PC-9 (cell line): ENCODE measurements around the gene DNMBP. TPM values are rescaled to one million over a fixed set of nuclear protein-coding genes. Genes with fewer than 3 reads are reported as not detected.

Experiments used
- BruUV-seq: library from RNA; stranded (reverse); fragments of 400-500 nt; replicated peaks from 2 replicates; lab custom pipeline; 2021; lab: Mats Ljungman, UMichigan
- CTCF ChIA-PET: fragments of 300-600 bp; sonication (Branson Sonifier 250); formaldehyde crosslinking; loops from one replicate; lab custom pipeline; 2022; ENCODE audit warnings: antibody characterized with exemption; lab: Charles Lee
- POLR2A ChIA-PET: fragments of 300-600 bp; sonication (Branson Sonifier 250); formaldehyde crosslinking; loops from one replicate; lab custom pipeline; 2022; ENCODE audit warnings: antibody characterized with exemption; ENCODE audit not compliant: unreplicated experiment; lab: Charles Lee
- DNase-seq, 2 experiments: peaks; one replicate each; pipeline versions ENCODE4 v3.0.0 to v3.0.0-alpha.2; 2015 to 2022; ENCODE audit warnings: mixed read lengths in 1 of 2
- H2AFZ ChIP-seq: fragments of 200-600 bp; sonication (generic); 2 replicates; pipeline ENCODE4 v1.8.1; 2017; ENCODE audit warnings: antibody characterized with exemption
- H3F3A ChIP-seq: fragments of 200-600 bp; sonication (generic); 2 replicates; pipeline ENCODE4 v1.8.1; 2017; ENCODE audit warnings: antibody characterized with exemption, mild to moderate bottlenecking, low read depth; ENCODE audit not compliant: insufficient read depth
- H3K27ac ChIP-seq: fragments of 200-600 bp; sonication (generic); 2 replicates; pipeline ENCODE4 v1.6.1; 2016; ENCODE audit warnings: mixed run types
- H3K27me3 ChIP-seq: fragments of 200-600 bp; sonication (generic); 2 replicates; pipeline ENCODE4 v1.6.1; 2016; ENCODE audit warnings: low read depth, mixed run types; ENCODE audit not compliant: insufficient read depth
- H3K36me3 ChIP-seq: fragments of 200-600 bp; sonication (generic); 2 replicates; pipeline ENCODE4 v1.6.1; 2016; ENCODE audit warnings: low read depth, mixed run types
- H3K4me1 ChIP-seq: fragments of 200-600 bp; sonication (generic); replicated peaks from 2 replicates; pipeline ENCODE4 v1.6.1; 2016; ENCODE audit warnings: mixed run types; ENCODE audit not compliant: insufficient read depth
- H3K4me2 ChIP-seq: fragments of 200-600 bp; sonication (generic); 2 replicates; pipeline ENCODE4 v1.6.1; 2017; ENCODE audit warnings: mixed run types
- H3K4me3 ChIP-seq: fragments of 200-600 bp; sonication (generic); 2 replicates; pipeline ENCODE4 v1.6.1; 2016; ENCODE audit warnings: mixed run types
- H3K79me2 ChIP-seq: fragments of 200-600 bp; sonication (generic); 2 replicates; pipeline ENCODE4 v1.6.1; 2017; ENCODE audit warnings: low read depth, mixed run types
- H3K9me2 ChIP-seq: fragments of 200-600 bp; sonication (generic); 2 replicates; pipeline ENCODE4 v1.8.1; 2017; ENCODE audit warnings: mild to moderate bottlenecking; ENCODE audit not compliant: insufficient read depth
- H3K9me3 ChIP-seq: fragments of 200-600 bp; sonication (generic); 2 replicates; pipeline ENCODE4 v1.8.1; 2016; ENCODE audit warnings: low read depth; ENCODE audit not compliant: insufficient read depth
- H4K20me1 ChIP-seq: fragments of 200-600 bp; sonication (generic); 2 replicates; pipeline ENCODE4 v1.8.1; 2017; ENCODE audit not compliant: insufficient read depth
- CTCF ChIP-seq: fragments of 200-600 bp; sonication (generic); conservative IDR thresholded peaks from 2 replicates; pipeline ENCODE4 v1.6.1; 2017; ENCODE audit warnings: mixed run types, antibody characterized with exemption, mild to moderate bottlenecking, moderate library complexity
- EZH2 ChIP-seq: fragments of 200-600 bp; sonication (generic); IDR thresholded peaks from 2 replicates; pipeline ENCODE4 v1.8.0; 2017; ENCODE audit warnings: antibody characterized with exemption, low read depth
- intact Hi-C: fragments of 100-400 bp; cut with micrococcal nuclease; formaldehyde crosslinking; loops from one replicate; pipeline ENCODE4 v1.10.0; 2022; ENCODE audit not compliant: unreplicated experiment
- total RNA-seq: library from RNA; stranded (reverse); gene quantifications from 2 replicates; pipeline ENCODE4 v1.2.3, GENCODE V29; 2021

The DNMBP gene
- total RNA-seq, 1 experiment from 2014 or later, result 14.9 TPM

GRCh38 chr10:99930731-99931550 lies 78.8 kb downstream of the DNMBP start:
- Histone ChIP-seq H3K27ac (peak overlapping the region; percentile 98), H3K9me3 (no peaks in the 10 kb centered on the region), H3K36me3 (no peaks in the 10 kb centered on the region), H3K9me2 (no peaks in the 10 kb centered on the region), H3K4me3 (peak overlapping the region; percentile 87), H3K79me2 (peaks cover 54% of the 10 kb centered on the region), H3F3A (peaks cover 56% of the 10 kb centered on the region), H3K4me1 (peaks cover 20% of the 10 kb centered on the region), H2AFZ (0 out of 2 replicates have a peak overlapping the region, but pooled peaks have one; percentile 66), H3K4me2 (peak overlapping the region; percentile 98), H4K20me1 (peaks cover 12% of the 10 kb centered on the region; the same call in 1 of the 2 replicates), H3K27me3 (no peaks in the 10 kb centered on the region)
- POLR2A ChIA-PET, result interaction anchor here (0.6 kb wide), 2 partner anchors 8 to 25 kb away, joined by 3 read pairs; no protein-coding TSS in a partner anchor
- DNase-seq, result peak; percentile 70 to 96
- CTCF ChIA-PET, result interaction anchor here (0.8 kb wide), 1 partner anchor 24 kb away, joined by 3 read pairs; no protein-coding TSS in a partner anchor
- TF ChIP-seq CTCF, result no peak
- no peak for TF ChIP-seq EZH2
- intact Hi-C loops, result loop anchor here (2.0 to 5.0 kb wide), 3 partner anchors 24 to 76 kb away; no protein-coding TSS in a partner anchor
- BruUV-seq, result no TSS peak

DNA sequence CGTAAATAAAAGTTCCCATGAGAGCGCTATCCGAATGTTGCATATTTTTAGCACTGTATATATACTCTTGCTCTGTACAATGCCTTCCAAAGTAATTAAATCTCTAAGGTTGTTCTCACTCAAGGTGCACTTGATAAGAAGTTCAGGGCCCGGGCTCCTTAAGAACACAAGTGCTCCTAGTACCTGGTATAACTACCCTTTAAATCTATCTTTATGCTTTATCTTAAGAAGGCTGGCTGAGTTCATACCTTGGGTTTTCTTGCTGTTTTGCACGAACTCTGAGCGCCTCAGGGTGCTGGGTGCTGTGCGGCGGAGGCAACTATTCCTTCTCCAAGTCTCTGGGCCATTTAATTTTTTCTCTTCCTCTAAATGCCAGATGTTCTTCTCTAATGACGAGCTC lies 80.4 kb downstream of the DNMBP start:
- BruUV-seq, result no TSS peak
- peaks cover 70% of the 10 kb centered on the region for H3K79me2 ChIP-seq
- no peak for DNase-seq

More for the DNA sequence above, 80.4 kb downstream of the DNMBP start:
- Histone ChIP-seq H3K9me2 (no peaks in the 10 kb centered on the region), H3F3A (peaks cover 58% of the 10 kb centered on the region), H3K4me1 (peaks cover 34% of the 10 kb centered on the region), H3K36me3 (no peaks in the 10 kb centered on the region), H3K9me3 (no peaks in the 10 kb centered on the region), H3K27ac (peak overlapping the region; percentile 98), H3K27me3 (no peaks in the 10 kb centered on the region), H3K4me2 (peak overlapping the region; percentile 98), H3K4me3 (peak overlapping the region; percentile 87), H4K20me1 (peaks cover 13% of the 10 kb centered on the region; the same call in 1 of the 2 replicates), H2AFZ (no peak overlapping the region)
- ChIA-PET POLR2A (interaction anchor here (0.6 kb wide), 1 partner anchor 59 kb away, joined by 6 read pairs; no protein-coding TSS in a partner anchor), CTCF (no interaction called here)
- intact Hi-C loops, result no loop called here
- TF ChIP-seq CTCF (no peak), EZH2 (no peak)
